OCI-LY1 (cell line): ENCODE results near the gene TUBGCP2.
"Not testable (repeated sequence)": the region's sequence is repeated elsewhere in the genome, so short reads cannot be mapped to it uniquely, and the experiment has no call there.

ENCODE experiments used
- CTCF ChIP-seq: fragments of 200-600 bp; sonication (generic), shearing (Covaris generic); IDR thresholded peaks from 2 replicates; pipeline ENCODE4 v1.5.1; 2017; ENCODE audit warnings: mild to moderate bottlenecking, antibody characterized with exemption, low read length, moderate library complexity, mixed read lengths
- EZH2 ChIP-seq: fragments of 200-600 bp; sonication (generic), shearing (Covaris generic); IDR thresholded peaks from 2 replicates; pipeline ENCODE4 v1.8.0; 2017; ENCODE audit warnings: borderline replicate concordance, mixed run types, mild to moderate bottlenecking, antibody characterized with exemption, low read length, moderate library complexity, mixed read lengths

GRCh38 chr10:133234796-133235195, 73.9 kb downstream of the TUBGCP2 start:
- TF ChIP-seq CTCF, EZH2: not testable (repeated sequence)
